Myocyte (in vitro differentiated cells): Measurements from ENCODE around the gene NOD2. TPM values are rescaled to one million over a fixed set of nuclear protein-coding genes. Genes with fewer than 3 reads are reported as not detected.

ENCODE experiments used
- DNase-seq: peaks from one replicate; pipeline ENCODE4 v3.0.0-alpha.2; 2012; ENCODE audit warnings: low read depth
- total RNA-seq: library from RNA; depleted of rRNA; stranded (reverse); fragments of >200 nt; gene quantifications from 2 replicates; pipeline ENCODE4 v1.2.3, GENCODE V29; 2014

NOD2 gene
- total RNA-seq, 1 donor from 2014 or later = 0.99 TPM

- no peak for DNase-seq
Observed at GRCh38 chr16:50690177-50690576, 3.2 kb upstream of the NOD2 start.

- DNase-seq = no peak
Observed at GRCh38 chr16:50692644-50692998, 785 bp upstream of the NOD2 start.

GRCh38 chr16:50694206-50694605, 800 bp downstream of the NOD2 start:
- no peak for DNase-seq

DNA sequence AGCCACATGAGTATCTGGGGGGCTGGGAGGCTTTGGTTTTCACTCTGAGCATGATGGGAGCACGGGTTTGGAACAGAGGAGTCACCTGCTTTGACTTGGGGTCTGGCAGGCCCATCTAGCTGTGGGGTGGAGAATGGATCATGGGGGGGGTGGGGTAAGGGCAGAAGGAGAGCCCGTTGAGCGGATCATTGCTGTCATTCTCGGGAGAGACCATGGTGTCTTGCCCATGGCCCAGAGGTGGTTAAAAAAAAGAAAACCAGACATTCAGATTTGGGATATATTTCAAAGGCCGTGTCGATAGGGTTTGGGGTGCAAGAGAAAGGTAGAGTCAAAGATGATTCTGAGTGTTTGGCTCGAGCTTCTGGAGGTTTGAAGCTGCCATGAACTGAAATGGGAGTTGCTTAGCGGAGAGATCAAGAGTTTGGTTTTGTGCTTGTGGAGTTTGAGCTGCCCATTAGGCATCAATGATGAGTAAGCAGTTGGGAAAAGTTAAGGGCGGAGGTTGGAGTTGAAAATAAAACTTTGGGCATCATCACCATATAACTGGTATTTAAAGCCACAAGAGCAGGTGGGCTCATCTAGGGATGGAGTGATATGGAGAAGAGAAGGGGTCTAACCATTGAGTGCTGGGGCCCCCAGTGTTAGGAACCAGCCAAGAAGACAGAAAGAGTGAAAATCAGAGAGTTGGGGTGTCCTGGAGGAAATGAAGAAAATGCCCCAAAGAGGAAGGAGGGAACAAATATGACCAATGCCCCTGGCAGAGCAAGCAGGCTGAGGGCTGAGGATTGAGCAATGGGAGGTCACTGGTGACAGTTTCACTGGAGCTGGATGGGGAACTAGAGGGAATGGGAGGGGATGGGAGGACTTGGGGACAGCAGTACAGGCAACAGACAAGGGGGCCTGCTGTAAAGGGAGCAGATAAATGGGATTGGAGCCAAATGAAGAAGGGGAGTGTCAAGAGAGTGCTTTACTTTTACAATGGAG, 1.9 kb downstream of the NOD2 start:
- no peak for DNase-seq

DNA sequence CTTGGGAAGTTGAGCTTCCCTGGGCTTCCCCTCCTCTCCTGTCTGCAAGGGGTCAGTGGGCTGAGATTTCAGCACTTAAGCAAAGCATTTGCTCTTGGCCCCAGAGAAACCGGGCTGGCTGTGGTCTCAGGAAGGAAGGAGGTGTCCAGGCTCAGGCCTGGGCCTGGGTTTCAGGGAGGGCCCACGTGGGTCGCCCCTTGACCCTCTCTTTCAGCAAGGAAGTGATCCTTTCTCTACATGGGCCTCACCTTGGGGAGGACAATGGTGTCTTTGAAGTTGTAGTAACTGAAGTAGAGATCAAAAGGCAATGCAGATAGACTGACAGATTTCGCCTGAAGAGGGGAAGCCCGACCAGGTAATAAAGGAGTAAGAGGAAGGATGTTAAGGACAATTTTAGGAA, 2.7 kb downstream of the NOD2 start:
- no peak for DNase-seq

DNA sequence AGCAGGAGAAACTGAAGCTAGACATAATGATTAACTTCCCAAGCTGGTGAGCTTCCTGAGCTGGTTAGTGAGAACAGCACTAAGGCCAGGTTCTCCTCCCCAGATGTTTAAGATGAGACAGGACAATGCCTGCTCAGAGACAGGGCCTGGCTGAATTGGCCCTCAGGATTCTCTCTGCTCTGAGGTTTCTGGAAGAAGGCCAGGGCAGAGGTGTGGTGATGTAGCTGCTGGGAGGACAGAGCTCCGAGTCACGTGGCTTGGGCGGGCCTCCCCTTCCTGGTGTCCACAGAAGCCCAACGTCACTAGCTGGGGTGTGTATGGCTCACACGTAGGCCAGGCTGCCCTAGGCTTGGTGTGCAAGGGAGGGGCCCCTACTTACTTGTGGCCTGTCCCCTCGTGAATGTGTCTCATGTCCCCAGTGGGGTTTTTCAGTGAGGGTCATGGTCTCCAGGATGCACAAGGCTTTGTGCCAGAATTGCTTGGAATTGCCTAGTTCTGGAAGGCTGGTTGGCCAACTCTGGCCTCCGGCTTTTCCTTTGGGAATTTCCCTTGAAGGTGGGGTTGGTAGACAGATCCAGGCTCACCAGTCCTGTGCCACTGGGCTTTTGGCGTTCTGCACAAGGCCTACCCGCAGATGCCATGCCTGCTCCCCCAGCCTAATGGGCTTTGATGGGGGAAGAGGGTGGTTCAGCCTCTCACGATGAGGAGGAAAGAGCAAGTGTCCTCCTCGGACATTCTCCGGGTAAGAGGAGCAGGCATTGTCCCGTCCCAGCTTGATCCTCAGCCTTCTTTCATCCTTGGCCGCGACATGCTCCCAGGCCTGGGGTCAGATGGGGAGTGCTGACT, 3.4 kb downstream of the NOD2 start:
- peak; percentile 82 for DNase-seq

- DNase-seq = no peak
Observed at GRCh38 chr16:50697421-50697715, 4.0 kb downstream of the NOD2 start.

- DNase-seq = peak; percentile 88
Observed at GRCh38 chr16:50697881-50698767, 4.7 kb downstream of the NOD2 start.

DNA sequence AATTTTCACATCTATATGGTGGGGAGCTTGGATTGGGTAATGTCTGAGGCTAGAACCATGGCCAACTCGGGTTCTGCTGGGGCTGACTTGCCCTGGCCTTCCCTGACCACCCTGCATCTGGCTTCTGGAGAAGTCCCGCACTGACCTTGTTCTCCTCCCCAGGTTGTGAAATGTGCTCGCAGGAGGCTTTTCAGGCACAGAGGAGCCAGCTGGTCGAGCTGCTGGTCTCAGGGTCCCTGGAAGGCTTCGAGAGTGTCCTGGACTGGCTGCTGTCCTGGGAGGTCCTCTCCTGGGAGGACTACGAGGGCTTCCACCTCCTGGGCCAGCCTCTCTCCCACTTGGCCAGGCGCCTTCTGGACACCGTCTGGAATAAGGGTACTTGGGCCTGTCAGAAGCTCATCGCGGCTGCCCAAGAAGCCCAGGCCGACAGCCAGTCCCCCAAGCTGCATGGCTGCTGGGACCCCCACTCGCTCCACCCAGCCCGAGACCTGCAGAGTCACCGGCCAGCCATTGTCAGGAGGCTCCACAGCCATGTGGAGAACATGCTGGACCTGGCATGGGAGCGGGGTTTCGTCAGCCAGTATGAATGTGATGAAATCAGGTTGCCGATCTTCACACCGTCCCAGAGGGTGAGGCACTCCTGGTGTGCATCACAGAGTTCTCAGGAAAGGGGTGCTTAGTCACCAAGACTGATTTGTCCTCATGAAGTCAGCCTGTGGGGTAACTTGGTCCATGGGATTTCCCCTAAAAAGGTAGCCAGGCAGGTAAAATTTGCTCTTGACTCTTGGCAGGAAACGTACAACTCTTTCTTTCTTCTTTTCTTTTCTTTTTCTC, 6.1 kb downstream of the NOD2 start:
- DNase-seq = no peak

DNA sequence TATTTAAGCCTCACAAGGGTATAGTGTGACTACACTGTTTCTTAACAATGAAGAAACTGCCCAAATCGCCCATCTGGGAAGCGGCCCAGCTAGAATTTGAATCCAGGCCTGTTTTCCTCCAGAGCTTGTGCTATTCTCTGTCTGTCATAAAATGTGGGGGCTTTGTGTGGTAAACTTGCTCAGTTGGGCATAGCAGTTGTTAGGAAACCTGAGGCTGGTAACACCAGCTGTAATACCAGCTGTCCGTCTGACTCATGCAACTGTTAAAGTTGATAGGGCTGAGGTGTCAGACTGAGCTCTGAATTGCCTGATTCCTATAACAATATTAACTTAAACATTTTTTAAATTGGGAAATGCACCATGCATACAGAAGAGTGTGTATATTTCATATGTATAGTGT, 9.3 kb downstream of the NOD2 start:
- peak; percentile 97 for DNase-seq

- no peak for DNase-seq
Observed at GRCh38 chr16:50704245-50704644, 10.8 kb downstream of the NOD2 start.

DNA sequence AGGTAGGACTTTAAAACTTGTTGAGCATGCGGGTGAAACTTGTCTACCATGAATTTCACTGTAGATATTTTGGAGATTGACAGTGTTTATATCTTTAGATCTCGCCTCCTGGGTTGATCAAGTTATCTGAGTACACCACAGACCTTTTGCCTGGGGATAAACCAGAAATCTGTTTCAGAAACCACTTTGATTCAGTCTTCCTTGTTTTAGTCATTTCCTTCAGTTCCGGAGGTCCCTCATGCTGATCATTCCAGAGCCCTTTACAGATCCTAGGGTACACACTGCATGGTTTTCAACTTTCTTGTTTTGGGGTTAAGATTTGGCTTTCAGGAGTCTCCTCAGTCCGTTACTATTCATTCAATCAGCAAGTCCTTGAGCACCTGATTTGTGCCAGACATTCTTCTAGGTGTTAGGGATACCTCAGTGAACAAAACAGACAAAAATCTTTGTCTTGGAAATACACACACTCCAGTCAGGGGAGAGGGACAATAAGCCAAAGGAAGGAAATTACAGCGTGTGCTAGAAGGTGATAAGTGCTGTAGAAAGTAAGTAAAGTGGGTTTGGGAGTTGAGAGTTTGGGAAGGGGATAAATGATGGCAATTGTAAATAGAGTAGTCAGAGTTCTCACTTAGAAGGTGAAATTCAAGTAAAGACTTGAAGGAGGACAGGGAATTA, 12.2 kb downstream of the NOD2 start:
- DNase-seq = no peak

DNA sequence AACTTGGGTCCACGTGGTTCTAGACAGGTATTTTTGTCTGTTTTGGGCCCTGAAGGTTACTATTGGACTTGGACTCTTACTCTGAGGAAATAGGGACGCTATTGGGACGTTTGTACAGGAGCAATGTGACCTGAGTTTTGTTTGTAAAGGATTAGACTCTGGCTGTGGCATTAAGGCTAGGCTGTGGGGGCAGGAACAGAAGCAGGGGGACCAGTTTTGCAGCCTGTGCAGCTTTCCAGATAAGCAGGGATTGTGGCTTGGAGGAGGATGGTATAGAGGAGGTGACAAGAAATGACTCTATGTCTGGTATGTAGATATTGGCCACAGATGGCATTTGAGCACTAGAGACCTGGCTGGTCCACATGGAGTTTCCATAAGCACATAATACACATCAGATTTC, 12.8 kb downstream of the NOD2 start:
- no peak for DNase-seq

- DNase-seq = no peak
Observed at GRCh38 chr16:50708373-50709060, 15.1 kb downstream of the NOD2 start.

DNA sequence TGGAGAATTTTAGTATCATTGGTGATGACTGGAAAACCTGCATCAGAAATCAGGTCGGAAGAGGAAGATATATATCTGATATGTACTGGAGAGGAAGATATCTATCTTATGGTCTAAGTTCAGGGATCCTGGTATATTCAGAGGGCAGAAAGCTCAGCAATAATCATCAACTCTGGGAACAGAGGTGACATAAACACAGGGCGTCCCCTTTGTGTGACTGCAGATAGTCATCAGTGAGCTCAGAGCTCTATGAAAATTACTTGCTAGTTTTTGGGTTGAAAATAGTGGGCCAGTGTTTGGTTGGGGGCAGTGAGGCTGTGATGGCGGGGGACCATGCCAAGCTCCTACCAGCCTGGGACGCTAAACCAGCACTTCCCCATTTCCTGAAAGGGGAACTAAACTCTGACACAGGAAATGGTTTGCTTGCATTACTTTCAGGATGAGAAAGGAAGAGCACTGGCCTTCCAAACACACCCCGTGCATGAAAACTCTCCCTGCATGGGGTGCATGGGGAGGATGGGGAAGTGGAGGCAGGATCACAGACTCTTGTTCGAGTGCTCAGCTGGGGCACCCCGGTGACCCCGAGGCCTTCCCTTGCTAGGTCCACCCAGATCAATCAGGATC, 15.8 kb downstream of the NOD2 start:
- DNase-seq = no peak

DNA sequence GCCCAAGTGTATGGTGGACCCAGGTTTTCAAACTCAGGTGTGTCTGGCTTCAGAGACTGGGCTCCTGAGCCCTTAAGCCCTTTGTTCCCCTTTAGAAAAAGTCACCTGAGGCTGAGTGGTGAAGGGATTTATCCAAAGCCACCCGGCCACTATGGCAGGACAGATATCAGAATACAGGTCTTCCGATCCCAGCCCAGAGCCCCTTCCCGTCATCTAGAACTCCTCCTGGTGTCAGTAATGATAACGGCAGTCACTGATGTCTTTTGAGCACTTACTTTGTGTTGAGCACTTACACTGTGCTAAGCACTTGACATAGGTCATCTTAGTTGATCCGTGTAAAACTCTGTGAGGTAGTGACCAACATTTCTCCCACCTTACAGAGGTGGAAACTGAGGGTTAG, 16.6 kb downstream of the NOD2 start:
- DNase-seq = no peak

DNA sequence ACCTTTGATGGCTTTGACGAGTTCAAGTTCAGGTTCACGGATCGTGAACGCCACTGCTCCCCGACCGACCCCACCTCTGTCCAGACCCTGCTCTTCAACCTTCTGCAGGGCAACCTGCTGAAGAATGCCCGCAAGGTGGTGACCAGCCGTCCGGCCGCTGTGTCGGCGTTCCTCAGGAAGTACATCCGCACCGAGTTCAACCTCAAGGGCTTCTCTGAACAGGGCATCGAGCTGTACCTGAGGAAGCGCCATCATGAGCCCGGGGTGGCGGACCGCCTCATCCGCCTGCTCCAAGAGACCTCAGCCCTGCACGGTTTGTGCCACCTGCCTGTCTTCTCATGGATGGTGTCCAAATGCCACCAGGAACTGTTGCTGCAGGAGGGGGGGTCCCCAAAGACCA, 17.6 kb downstream of the NOD2 start:
- DNase-seq = no peak

DNA sequence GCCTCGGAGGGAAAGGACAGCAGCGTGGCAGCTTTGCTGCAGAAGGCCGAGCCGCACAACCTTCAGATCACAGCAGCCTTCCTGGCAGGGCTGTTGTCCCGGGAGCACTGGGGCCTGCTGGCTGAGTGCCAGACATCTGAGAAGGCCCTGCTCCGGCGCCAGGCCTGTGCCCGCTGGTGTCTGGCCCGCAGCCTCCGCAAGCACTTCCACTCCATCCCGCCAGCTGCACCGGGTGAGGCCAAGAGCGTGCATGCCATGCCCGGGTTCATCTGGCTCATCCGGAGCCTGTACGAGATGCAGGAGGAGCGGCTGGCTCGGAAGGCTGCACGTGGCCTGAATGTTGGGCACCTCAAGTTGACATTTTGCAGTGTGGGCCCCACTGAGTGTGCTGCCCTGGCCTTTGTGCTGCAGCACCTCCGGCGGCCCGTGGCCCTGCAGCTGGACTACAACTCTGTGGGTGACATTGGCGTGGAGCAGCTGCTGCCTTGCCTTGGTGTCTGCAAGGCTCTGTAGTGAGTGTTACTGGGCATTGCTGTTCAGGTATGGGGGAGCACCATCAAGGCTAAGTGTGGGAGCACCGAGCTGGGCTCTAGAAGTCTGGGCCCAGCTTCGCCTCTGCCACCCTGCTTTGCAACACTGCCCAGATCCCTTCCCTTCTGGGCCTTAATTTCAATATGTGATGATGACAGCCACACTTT, 18.6 kb downstream of the NOD2 start:
- DNase-seq = peak; percentile 60
